Stimulated activated CD8-positive, alpha-beta memory T cell treated with anti-CD3 and anti-CD28 coated beads, Interleukin-15, amount 100 ng/mL, for 1 hour (primary cell): ENCODE measurements around the gene TREML1.
"Not testable (repeated sequence)": the region's sequence is repeated elsewhere in the genome, so short reads cannot be mapped to it uniquely, and the experiment has no call there.

Source experiments
- DNase-seq: peaks from one replicate; pipeline ENCODE4 v3.0.0-alpha.2; 2020; ENCODE audit warnings: low read depth

TREML1 gene, protein sequence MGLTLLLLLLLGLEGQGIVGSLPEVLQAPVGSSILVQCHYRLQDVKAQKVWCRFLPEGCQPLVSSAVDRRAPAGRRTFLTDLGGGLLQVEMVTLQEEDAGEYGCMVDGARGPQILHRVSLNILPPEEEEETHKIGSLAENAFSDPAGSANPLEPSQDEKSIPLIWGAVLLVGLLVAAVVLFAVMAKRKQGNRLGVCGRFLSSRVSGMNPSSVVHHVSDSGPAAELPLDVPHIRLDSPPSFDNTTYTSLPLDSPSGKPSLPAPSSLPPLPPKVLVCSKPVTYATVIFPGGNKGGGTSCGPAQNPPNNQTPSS

DNA sequence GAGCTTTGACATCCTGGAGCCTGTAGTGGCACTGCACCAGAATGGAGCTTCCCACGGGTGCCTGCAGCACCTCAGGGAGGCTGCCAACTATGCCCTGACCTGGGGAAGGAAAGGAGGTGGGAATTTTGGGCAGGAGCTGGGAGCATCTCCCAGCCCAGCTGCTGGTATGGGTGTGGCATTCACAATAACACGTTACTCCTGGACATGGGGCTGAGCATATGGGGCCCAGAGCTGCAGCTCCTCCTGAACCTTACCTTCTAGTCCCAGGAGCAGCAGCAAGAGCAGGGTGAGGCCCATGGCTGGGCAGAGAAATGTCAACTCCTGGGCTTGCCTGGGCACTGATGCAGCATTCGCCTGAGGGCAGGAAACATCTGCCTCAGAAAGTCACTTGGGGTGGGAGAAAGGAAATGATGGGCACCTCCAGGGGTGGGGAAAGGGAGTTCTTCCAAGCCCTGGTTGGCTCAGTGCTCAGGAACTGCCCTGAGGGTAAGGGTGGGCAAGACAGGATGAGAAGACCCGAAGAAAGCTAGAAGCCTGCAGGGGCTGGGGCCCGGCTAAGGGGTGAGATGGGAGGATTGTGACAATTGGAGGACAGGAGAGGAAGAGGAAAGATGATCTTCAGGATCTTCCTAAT, at the start of gene TREML1:
TREML1 (minus strand) TSS at position 356 of the 634 bp plus-strand sequence; CDS start at position 297, 59 bp downstream.
- no peak for DNase-seq

- no peak for DNase-seq
Measured at GRCh38 chr6:41201764-41202173, 47.6 kb upstream of the TREML1 start.

DNA sequence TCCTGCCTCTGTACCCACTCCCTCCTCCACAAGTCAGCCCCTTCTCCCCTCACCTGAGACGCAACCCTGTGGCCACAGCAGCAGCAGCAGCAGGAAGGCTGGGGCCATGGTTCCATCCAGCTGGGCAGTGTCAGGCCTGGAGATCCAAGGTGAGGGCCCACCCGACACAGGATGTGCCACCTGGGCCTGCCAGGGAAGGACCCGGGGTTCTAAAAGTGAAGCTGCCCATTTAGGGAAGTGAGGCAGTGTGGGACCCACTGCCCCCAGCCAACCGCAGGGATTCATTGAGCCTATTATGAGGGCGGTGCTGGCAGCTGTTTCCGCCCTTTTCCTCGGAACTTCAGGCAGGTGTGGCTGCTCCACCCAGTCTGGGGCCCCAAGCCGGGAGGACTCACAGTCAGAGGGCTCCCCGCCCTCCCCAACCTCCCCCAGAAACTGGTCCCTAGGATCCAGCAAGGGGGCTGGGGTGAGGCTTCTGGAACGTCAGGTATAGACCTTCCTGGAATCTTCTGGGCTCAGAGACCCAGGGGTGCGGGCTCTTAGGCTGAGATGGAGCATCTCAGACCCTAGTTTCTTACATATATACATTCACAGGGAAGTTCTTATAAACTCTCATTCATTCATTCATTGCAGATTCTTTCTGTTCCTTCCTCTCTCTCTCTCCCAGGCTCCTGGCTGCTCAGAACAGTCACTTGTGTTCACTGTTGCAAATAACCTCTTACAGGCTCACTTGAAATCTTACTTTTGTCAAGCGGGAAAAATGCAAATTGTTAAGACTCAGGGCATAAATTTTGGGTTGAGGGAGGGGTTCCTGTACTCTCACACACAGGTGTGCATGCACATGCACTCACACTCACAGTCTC, 47.0 kb upstream of the TREML1 start, which contains the start of gene TREML2:
TREML2 (minus strand) TSS at position 249 of the 863 bp plus-strand sequence; CDS start at position 108, 141 bp downstream.
- no peak for DNase-seq

DNA sequence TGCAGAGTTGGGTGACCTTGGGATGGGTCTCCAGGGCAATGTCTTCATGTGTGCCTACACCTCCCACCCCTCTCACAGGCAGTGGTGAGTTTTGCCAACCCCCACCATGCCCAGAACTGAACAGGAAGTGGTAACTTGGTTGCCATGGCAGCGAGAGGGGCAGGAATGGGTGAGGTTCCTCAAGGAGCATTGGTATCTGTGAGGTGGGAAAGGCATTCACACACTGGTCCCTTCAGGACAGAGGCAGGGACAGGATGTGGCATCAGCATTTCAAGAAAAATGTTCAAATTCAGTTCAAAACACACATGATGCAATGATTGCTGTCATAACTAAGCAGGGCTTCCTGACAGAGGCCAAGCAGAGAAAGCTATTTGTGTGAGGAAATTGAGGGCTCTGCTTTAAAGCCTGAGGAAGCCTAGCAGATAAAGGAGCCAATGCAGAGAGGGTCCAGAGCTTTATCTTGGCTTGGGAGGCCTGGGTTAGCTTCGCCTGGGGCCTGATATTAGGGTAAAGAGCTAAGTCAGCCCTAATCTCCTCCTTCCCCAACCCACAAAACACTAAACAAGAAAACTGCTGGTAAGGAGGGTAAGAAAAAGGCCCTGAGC, 46.3 kb upstream of the TREML1 start:
- DNase-seq: peak; percentile 44

GRCh38 chr6:41199552-41200246, 45.6 kb upstream of the TREML1 start:
- no peak for DNase-seq

DNA sequence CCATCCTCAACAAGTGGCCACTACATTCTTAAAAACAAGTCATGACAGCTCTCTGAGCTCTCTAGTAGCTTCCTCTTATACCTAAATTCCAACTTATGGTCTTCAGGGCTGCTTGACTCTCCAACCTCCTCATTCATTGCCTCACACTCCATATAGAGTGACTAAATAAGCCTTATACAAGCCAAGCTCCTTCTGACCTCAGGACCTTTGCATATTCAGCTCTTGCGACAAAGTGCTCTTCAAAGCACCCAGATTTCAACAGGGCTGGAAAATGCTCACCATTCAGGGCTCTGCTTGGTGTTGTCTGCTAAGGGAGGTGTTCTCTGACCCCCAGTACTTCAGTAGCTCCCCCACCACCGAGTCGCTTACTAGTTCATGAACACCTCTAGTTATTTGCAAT, 43.1 kb upstream of the TREML1 start:
- no peak for DNase-seq

- DNase-seq: no peak
Measured at GRCh38 chr6:41194386-41194785, 40.2 kb upstream of the TREML1 start.

DNA sequence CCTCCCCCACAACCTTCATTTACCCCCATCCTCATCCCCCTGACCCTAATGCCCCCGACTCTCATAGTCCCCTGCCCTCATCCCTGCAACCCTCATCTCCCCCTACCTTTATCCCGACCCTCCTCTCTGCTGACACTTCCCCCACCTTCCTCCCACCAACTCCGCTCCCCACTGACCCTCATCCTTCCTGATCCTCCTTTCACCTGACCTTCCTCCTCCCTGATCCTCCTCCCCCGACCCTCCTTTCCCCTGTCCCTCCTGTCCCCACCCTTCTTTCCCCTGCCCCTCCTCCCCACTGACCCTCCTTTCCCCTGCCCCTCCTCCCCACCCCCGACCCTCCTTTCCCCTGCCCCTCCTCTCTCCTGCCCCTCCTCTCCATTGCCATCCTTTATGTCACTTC, 39.7 kb upstream of the TREML1 start:
- DNase-seq: no peak

GRCh38 chr6:41193171-41193734, 39.1 kb upstream of the TREML1 start:
- no peak for DNase-seq

- no peak for DNase-seq
Measured at GRCh38 chr6:41191569-41191968, 37.4 kb upstream of the TREML1 start.

DNA sequence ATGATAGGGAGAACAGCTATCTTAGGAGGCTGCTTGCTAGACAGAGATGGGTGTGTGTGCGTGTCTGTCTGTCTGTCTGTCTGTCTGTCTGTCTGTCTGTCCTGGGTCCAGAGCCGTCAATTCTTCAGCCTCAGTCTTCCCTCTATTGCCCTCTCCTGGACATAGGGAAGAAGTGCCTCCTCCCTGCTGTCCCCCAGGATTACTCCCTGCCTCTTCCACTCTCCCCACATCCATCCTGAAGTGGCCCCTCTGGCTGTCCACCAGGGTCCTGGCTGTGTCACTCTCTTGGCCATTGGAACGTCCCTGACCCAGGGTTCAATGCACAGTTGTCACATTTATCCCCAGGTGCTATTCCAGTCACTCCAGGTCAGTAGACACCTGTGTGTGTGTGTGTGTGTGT, 36.6 kb upstream of the TREML1 start:
- DNase-seq: no peak

DNA sequence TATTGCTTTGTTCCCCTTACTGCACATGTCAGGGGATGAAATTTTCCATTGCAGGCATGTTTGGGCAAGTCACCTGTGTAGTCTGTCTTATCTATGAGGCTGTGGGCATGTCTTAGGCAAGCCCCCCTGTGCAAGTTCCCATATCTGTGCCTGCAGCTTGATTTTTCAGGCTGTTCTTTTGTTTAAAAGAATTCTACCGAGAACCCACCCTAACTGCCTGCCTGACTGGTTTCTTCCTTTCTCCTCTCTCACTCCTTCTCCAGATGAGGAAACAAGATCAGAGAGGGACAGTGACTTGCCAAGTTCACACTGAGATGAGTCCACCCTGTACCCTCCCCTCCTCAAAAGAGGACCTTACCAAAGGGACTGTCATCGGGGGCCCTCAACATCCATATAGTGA, 35.8 kb upstream of the TREML1 start:
- DNase-seq: no peak

DNA sequence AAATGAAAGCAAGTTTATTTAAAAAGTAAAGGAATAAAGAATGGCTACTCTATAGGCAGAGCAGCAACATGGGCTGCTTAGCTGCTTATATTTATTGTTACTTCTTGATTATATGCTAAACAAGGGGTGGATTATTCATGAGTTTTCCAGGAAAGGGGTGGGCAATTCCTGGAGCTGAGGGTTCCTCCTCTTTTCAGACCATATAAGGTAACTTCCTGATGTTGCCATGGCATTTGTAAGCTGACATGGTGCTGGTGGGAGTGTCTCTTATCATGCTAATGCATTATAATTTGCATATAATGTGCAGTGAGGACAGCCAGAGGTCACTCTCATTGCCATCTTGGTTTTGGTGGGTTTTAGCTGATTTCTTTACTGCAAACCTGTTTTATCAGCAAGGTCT, 34.9 kb upstream of the TREML1 start:
- DNase-seq: not testable (repeated sequence)

DNA sequence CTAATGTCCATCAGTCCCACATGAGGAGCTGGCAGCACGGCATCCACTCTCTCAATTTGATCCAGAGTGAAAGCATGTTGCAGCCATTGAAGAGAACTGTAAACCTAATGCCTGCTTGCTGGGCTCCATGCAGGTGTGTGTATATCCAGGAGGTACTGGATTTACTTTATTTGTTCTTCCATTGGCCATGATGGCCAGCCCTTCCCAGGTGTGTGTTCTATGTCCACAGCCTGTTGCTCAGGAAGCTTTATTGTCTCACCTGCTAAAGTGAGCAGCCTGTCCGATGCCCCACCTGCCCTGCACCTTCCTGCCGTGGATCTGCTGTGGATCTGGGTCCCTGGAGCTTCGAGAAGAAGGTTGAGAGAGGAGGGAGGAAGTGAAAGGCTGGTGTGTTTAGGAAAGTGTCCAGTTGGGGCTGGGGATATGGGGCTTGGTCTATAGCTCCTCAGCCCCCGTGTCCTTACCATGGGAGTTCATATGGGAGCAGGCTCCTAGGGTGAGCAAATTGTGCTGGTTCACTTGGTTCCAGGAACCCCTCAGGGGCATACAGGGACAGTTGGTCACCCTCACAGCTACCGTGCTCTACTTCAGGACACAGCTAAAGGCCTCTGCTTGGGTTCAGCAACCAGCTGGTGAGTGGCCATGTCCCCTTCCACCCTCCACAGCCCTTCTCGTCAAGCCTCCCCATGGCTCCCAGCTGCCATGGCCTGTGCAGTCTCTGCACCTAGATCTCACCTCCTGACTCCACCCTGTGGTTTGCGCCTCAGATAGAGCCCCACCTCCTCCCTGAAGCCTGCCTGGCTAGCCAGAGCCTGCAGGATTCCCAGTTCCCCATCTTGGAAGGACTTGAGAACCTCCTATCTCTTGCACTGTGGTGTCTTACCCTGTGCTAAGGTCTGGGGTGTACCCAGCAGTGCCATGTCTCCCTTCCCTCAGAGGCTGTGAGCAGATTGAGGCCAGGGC, 34.1 kb upstream of the TREML1 start:
- DNase-seq: no peak

- DNase-seq: no peak
Measured at GRCh38 chr6:41186031-41186562, 31.9 kb upstream of the TREML1 start.

DNA sequence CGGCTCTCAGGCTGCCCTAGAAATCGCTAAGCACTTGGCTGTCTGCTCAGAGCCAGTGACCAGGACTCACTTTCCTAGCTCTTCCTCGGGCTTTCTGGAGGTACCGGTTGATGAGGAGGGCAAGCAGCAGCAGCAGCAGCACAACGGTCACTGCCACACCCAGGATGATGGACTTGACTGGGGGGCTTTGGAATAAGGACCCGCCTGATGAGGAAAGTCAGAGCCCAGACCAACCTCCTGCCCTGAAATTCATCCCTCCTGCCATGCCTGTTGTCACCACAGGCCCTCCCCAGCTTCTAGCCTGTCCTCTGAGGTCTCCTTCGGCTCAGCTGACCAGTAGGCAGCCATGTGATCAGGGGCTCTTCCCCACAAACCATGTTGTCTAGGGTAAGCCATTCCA, 30.6 kb upstream of the TREML1 start:
- no peak for DNase-seq

DNA sequence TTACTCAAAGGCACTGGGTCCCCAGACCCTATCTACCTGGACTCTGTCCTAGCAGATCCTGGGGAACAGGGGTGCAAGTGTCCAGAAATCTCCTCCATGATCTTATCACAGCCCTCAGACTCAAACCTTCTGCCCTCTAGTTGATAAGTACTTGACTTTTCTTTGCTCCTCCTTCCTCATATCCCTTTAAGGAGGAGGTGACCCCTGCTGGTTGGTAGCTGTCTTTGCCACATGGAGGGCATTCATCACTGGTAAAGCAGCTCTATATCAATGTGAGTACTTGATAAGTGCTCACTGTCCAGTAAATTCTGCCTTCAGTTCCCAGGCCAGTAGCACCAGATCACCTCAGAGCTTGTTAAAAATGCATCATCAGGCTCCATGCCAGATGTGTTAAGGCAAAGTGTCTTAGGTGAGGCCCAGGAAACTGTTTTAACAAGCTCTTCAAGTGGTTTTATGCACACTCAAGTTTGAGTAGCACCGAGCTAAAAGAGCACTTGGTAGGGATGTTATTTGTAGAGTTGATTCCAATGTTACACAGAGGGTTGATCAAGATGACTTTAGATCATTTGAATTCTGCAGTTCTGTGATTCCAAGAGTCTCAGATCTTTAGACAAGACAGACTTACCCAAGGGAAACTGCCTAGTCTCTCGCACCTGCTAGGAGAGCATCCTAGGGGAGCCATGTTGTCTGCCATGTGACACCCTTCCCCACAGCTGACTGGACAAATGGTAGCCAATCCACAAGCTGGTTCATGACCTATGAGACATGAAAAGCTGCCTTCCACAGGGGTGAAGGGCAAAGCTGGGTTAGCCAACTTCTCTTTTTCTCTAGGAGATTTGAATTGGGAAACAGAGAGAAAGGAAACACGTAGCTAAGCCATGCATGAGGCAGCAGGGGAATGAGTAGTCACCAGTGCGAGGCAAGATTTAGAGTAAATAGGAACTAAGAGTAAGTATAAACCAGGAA, 28.2 kb upstream of the TREML1 start:
- DNase-seq: peak; percentile 20

DNA sequence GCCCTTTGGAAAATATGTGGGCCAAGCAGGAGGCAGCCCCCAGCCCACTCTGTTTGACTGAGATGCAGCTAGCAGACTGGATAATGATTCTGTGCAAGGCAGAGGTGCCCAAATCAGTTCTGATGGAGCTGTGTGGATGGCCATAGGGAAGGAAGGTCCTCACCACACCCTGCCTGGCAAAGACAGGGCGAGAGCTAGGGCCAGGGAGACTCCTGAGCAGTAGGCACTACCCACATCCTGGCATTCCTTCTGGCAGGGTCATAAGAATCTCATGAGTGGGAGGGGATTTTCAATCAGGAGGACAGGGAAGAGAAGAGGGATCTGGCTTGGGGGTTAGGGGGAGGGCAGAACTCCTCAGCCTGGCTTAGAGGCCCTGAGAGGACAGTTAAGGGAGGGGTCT, 27.4 kb upstream of the TREML1 start:
- DNase-seq: no peak

DNA sequence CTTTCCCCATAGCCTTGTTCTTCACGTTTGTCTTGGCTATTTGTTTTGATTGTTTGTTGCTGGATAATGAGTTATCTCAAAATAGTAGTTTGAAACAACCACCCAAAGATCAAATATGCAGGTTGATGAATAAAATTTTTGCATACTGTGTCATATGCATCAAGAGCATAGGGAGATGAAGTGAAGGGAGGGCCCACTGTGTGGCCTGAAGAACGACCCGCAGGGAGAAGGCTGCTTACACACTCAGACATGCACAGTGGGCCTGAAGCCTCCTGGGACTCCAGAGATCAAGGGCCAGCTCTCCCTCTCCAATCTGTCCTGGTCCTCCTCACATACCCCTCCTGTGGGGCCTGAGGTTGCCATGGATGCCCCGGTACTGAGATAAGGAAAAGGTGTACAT, 25.0 kb upstream of the TREML1 start:
- DNase-seq: no peak
